ENCODE results near the gene TAF6. TPM values are rescaled to one million over a fixed set of nuclear protein-coding genes. Genes with fewer than 3 reads are reported as not detected.

The TAF6 gene
- polyA plus RNA-seq, 2 of the 4 experiments (the other 2 are of a cell fraction): 36.2 to 57.0 TPM

DNA sequence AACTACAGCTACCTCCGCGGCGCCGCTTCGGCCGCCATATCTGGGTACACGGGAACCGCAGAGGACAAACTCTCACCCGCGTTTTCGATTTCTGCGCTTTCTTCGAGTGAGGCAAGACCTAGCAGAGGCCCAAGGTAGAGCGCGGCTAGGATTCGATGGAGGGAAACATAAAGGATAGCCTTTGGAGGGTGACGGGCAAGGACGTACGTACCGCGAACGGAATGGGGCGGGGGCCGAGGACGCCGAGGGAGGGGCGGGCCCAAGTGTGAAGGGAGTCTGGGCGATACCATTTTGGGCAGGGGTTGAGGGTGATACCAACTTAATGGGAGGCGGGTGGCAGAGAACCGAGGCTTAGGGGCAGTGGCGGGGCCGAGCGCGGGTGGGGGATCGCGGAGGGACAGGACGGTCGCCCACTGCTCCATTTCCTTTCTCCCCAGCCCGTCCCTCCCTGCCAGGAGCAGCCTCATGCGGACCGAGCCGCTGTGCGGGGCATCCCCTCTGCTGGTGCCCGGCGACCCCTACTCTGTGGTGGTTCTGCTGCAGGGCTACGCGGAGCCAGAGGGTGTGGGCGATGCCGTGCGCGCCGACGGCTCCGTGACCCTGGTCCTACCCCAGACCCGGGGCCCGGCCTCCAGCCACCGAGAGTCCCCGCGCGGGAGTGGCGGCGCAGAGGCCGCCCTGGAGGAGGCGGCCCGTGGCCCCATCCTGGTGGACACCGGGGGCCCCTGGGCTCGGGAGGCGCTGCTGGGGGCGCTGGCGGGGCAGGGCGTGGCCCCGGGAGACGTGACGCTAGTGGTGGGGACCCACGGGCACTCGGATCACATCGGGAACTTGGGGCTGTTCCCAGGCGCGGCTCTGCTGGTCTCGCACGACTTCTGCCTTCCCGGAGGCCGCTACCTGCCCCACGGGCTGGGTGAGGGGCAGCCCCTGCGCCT lies 8.0 kb upstream of the TAF6 start, which contains the start of gene MBLAC1 (continued):
- TF ChIP-seq, protein P1, sequence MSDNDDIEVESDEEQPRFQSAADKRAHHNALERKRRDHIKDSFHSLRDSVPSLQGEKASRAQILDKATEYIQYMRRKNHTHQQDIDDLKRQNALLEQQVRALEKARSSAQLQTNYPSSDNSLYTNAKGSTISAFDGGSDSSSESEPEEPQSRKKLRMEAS (IDR thresholded peaks at IDR 0.05): peak; percentile 37

DNA sequence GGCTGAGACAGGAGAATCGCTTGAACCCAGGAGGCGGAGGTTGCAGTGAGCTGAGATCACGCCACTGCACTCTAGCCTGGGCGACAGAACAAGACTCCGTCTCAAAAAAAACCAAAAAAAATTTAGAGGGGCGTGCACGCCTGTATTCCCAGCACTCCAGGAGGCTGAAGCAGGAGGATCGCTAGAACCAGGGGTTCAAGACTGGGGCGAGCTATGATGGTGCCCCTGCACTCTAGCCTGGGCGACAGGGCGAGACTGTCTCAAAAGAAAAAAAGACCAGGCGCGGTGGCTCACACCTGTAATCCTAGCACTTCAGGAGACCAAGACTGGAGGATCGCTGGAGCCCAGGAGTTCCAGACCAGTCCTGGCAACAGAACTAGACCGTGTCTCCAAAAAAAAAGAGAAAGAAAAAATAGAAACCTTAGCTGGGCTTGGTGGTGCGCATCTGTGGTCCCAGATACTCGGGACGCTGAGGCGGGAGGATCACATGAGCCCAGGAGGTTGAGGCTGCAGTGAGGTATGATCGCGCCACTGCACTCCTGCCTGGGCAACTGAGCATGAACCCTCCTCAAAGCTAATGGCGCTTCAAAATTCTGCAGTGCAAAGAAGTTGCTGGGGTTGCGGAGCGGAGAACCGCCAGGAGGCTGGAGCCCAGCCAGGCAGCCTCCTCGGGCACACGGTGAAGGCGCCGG lies 7.2 kb upstream of the TAF6 start:
- Histone ChIP-seq H3K9me3 (no peaks in the 10 kb centered on the region), H3K27ac (peak overlapping the region; percentile 90 to 94), H3K4me2 (peak overlapping the region; percentile 62), H3K4me1 (peaks cover 30% of the 10 kb centered on the region), H3K4me3 (peak overlapping the region; percentile 64)
- DNase-seq (ENCODE audit: low read depth in 1 of 2, low spot score in 1 of 2): no peak
- WGBS (ENCODE audit: missing lambda C conversion rate): 7% methylated on average over 29 of the region's 29 CpGs
- FAIRE-seq: no peak
- ChIA-PET POLR2A (interaction anchor here (0.5 to 1.7 kb wide), 7 partner anchors 13 to 303 kb away, joined by 3 to 11 read pairs (median 4); partner anchors contain the start of genes AP4M1, LAMTOR4, MCM7 and ZCWPW1), CTCF (interaction anchor here (0.6 to 2.9 kb wide), 4 partner anchors 9 to 205 kb away, joined by 3 to 13 read pairs (median 4); no protein-coding TSS in a partner anchor)
- no peak for TF ChIP-seq POLR2A (IDR thresholded peaks at IDR 0.05; ENCODE audit: low read length)
- TF ChIP-seq, protein P2, sequence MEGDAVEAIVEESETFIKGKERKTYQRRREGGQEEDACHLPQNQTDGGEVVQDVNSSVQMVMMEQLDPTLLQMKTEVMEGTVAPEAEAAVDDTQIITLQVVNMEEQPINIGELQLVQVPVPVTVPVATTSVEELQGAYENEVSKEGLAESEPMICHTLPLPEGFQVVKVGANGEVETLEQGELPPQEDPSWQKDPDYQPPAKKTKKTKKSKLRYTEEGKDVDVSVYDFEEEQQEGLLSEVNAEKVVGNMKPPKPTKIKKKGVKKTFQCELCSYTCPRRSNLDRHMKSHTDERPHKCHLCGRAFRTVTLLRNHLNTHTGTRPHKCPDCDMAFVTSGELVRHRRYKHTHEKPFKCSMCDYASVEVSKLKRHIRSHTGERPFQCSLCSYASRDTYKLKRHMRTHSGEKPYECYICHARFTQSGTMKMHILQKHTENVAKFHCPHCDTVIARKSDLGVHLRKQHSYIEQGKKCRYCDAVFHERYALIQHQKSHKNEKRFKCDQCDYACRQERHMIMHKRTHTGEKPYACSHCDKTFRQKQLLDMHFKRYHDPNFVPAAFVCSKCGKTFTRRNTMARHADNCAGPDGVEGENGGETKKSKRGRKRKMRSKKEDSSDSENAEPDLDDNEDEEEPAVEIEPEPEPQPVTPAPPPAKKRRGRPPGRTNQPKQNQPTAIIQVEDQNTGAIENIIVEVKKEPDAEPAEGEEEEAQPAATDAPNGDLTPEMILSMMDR (IDR thresholded peaks at IDR 0.05): no peak
- no peak for TF ChIP-seq MAFK (IDR thresholded peaks at IDR 0.05; ENCODE audit: partially characterized antibody)
- TF ChIP-seq KDM1A (IDR thresholded peaks at IDR 0.05; ENCODE audit: low read depth): peak; percentile 88
- TF ChIP-seq, protein P1 (IDR thresholded peaks at IDR 0.05): peak; percentile 89
- no peak for TF ChIP-seq NPAS2 (CRISPR knock-in tag; IDR thresholded peaks at IDR 0.05; ENCODE audit: borderline replicate concordance)
- TF ChIP-seq, protein P3, sequence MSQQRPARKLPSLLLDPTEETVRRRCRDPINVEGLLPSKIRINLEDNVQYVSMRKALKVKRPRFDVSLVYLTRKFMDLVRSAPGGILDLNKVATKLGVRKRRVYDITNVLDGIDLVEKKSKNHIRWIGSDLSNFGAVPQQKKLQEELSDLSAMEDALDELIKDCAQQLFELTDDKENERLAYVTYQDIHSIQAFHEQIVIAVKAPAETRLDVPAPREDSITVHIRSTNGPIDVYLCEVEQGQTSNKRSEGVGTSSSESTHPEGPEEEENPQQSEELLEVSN (IDR thresholded peaks at IDR 0.05; ENCODE audit: borderline replicate concordance, low read depth): 0 out of 2 replicates have a peak, but pooled peaks have one; percentile 45
- TF ChIP-seq, protein P4, sequence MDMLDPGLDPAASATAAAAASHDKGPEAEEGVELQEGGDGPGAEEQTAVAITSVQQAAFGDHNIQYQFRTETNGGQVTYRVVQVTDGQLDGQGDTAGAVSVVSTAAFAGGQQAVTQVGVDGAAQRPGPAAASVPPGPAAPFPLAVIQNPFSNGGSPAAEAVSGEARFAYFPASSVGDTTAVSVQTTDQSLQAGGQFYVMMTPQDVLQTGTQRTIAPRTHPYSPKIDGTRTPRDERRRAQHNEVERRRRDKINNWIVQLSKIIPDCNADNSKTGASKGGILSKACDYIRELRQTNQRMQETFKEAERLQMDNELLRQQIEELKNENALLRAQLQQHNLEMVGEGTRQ (IDR thresholded peaks at IDR 0.05): no peak
- no peak for TF ChIP-seq JUNB (IDR thresholded peaks at IDR 0.05)
- TF ChIP-seq TP53 (CRISPR knock-in tag; IDR thresholded peaks at IDR 0.05): no peak
- TF ChIP-seq, protein P5, sequence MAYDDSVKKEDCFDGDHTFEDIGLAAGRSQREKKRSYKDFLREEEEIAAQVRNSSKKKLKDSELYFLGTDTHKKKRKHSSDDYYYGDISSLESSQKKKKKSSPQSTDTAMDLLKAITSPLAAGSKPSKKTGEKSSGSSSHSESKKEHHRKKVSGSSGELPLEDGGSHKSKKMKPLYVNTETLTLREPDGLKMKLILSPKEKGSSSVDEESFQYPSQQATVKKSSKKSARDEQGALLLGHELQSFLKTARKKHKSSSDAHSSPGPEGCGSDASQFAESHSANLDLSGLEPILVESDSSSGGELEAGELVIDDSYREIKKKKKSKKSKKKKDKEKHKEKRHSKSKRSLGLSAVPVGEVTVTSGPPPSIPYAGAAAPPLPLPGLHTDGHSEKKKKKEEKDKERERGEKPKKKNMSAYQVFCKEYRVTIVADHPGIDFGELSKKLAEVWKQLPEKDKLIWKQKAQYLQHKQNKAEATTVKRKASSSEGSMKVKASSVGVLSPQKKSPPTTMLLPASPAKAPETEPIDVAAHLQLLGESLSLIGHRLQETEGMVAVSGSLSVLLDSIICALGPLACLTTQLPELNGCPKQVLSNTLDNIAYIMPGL (CRISPR knock-in tag; IDR thresholded peaks at IDR 0.05; ENCODE audit: borderline replicate concordance): no peak
- TF ChIP-seq SMC3 (IDR thresholded peaks at IDR 0.05): 0 out of 3 replicates have a peak, but pooled peaks have one; percentile 15
- TF ChIP-seq, protein P6, sequence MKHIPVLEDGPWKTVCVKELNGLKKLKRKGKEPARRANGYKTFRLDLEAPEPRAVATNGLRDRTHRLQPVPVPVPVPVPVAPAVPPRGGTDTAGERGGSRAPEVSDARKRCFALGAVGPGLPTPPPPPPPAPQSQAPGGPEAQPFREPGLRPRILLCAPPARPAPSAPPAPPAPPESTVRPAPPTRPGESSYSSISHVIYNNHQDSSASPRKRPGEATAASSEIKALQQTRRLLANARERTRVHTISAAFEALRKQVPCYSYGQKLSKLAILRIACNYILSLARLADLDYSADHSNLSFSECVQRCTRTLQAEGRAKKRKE (CRISPR knock-in tag; IDR thresholded peaks at IDR 0.05; ENCODE audit: low read depth): no peak
- no peak for TF ChIP-seq HDAC2 (IDR thresholded peaks at IDR 0.05)
- TF ChIP-seq TFCP2L1 (CRISPR knock-in tag; IDR thresholded peaks at IDR 0.05): no peak
- no peak for TF ChIP-seq FOSB (CRISPR knock-in tag; IDR thresholded peaks at IDR 0.05)
- no peak for TF ChIP-seq RNF2 (IDR thresholded peaks at IDR 0.05; ENCODE audit: borderline replicate concordance, low read depth)
- no peak for TF ChIP-seq JUN (IDR thresholded peaks at IDR 0.05)
- TF ChIP-seq CHD4 (IDR thresholded peaks at IDR 0.05; ENCODE audit: borderline replicate concordance): 0 out of 2 replicates have a peak, but pooled peaks have one; percentile 22
- no peak for TF ChIP-seq RAD21 (conservative IDR thresholded peaks at IDR 0.05 in 1 of 2, IDR thresholded peaks at IDR 0.05 in 1 of 2)
- TF ChIP-seq CHD2 (IDR thresholded peaks at IDR 0.05; ENCODE audit: low read length, partially characterized antibody): peak; percentile 45
- TF ChIP-seq, protein P7, sequence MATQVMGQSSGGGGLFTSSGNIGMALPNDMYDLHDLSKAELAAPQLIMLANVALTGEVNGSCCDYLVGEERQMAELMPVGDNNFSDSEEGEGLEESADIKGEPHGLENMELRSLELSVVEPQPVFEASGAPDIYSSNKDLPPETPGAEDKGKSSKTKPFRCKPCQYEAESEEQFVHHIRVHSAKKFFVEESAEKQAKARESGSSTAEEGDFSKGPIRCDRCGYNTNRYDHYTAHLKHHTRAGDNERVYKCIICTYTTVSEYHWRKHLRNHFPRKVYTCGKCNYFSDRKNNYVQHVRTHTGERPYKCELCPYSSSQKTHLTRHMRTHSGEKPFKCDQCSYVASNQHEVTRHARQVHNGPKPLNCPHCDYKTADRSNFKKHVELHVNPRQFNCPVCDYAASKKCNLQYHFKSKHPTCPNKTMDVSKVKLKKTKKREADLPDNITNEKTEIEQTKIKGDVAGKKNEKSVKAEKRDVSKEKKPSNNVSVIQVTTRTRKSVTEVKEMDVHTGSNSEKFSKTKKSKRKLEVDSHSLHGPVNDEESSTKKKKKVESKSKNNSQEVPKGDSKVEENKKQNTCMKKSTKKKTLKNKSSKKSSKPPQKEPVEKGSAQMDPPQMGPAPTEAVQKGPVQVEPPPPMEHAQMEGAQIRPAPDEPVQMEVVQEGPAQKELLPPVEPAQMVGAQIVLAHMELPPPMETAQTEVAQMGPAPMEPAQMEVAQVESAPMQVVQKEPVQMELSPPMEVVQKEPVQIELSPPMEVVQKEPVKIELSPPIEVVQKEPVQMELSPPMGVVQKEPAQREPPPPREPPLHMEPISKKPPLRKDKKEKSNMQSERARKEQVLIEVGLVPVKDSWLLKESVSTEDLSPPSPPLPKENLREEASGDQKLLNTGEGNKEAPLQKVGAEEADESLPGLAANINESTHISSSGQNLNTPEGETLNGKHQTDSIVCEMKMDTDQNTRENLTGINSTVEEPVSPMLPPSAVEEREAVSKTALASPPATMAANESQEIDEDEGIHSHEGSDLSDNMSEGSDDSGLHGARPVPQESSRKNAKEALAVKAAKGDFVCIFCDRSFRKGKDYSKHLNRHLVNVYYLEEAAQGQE (IDR thresholded peaks at IDR 0.05): no peak
- no peak for TF ChIP-seq HEYL (CRISPR knock-in tag; IDR thresholded peaks at IDR 0.05)
- peak in 1 of 2 experiments; percentile 61; a peak in 3 of 6 replicates for ATAC-seq
